Endothelial cell of umbilical vein (primary cell): ENCODE measurements around the gene STUM.

Experiments used
- CTCF ChIP-seq, 2 donors: IDR thresholded peaks; 1 replicate in 1 of 2; 2 replicates in 1 of 2; pipeline ENCODE4 v1.5.1; 2011; ENCODE audit warnings: low read length in 2 of 2, mild to moderate bottlenecking in 2 of 2, moderate library complexity in 2 of 2, control low read depth in 1 of 2, inconsistent platforms in 1 of 2, low read depth in 1 of 2; ENCODE audit not compliant: insufficient read depth in 1 of 2; ENCODE audit errors: extremely low read depth in 1 of 2
- EZH2 ChIP-seq: IDR thresholded peaks from 2 replicates; pipeline ENCODE4 v1.6.1; 2012; ENCODE audit warnings: borderline replicate concordance, low read depth, mild to moderate bottlenecking, moderate library complexity, low read length, inconsistent platforms; ENCODE audit not compliant: severe bottlenecking
- FOS ChIP-seq: IDR thresholded peaks from 2 replicates; pipeline ENCODE4 v1.6.1; 2011; ENCODE audit warnings: mild to moderate bottlenecking, low read length, moderate library complexity, borderline replicate concordance; ENCODE audit not compliant: insufficient read depth
- JUN ChIP-seq: IDR thresholded peaks from 2 replicates; pipeline ENCODE4 v1.6.1; 2011; ENCODE audit warnings: borderline replicate concordance, low read depth; ENCODE audit not compliant: insufficient read length, insufficient read depth
- MYC ChIP-seq: IDR thresholded peaks from one replicate; pipeline ENCODE4 v1.6.1; 2011; ENCODE audit warnings: mild to moderate bottlenecking, low read depth, low read length
- POLR2A ChIP-seq: IDR thresholded peaks from 2 replicates; pipeline ENCODE4 v1.6.1; 2012; ENCODE audit warnings: low read depth, mild to moderate bottlenecking, control low read depth, low read length
- POLR2AphosphoS5 ChIP-seq: IDR thresholded peaks from 2 replicates; pipeline ENCODE4 v1.6.1; 2012; ENCODE audit warnings: low read depth, mild to moderate bottlenecking, control low read depth, low read length, moderate library complexity; ENCODE audit not compliant: insufficient read depth

- TF ChIP-seq CTCF (IDR thresholded peaks at IDR 0.05; ENCODE audit: extremely low read depth in 1 of 2, insufficient read depth in 1 of 2, low read depth in 1 of 2, low read length in 2 of 2) (peak; percentile 83 to 95), POLR2AphosphoS5 (no peak), FOS (no peak), JUN (no peak), MYC (no peak), EZH2 (no peak), POLR2A (no peak)
Measured at GRCh38 chr1:226634166-226634588, 85.6 kb downstream of the STUM start.
